ENCODE measurements around the gene SGPP1.

DNA sequence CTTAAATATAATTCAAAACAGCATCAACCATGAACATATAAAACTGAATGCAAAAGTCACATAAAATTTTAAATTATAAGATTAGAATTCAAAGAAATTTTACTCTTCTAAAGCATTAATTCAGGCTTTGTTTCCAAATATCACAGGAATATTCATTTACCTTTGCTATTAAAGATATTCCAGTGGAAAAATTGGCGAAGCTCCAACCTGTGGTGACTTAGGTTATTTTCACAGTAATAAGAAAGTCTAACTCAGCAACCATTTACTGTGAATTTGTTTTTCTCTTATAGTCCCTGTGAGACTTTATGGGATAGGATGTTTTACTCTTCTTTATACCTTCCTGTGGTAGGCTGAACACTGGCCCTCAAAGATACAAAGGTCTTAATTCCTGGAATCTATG, 89.4 kb downstream of the SGPP1 start:
- TF ChIP-seq, protein P1, sequence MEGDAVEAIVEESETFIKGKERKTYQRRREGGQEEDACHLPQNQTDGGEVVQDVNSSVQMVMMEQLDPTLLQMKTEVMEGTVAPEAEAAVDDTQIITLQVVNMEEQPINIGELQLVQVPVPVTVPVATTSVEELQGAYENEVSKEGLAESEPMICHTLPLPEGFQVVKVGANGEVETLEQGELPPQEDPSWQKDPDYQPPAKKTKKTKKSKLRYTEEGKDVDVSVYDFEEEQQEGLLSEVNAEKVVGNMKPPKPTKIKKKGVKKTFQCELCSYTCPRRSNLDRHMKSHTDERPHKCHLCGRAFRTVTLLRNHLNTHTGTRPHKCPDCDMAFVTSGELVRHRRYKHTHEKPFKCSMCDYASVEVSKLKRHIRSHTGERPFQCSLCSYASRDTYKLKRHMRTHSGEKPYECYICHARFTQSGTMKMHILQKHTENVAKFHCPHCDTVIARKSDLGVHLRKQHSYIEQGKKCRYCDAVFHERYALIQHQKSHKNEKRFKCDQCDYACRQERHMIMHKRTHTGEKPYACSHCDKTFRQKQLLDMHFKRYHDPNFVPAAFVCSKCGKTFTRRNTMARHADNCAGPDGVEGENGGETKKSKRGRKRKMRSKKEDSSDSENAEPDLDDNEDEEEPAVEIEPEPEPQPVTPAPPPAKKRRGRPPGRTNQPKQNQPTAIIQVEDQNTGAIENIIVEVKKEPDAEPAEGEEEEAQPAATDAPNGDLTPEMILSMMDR (IDR thresholded peaks at IDR 0.05; ENCODE audit: insufficient read depth, low read length) = no peak
- TF ChIP-seq POLR2AphosphoS5 (IDR thresholded peaks at IDR 0.05; ENCODE audit: low read depth) = no peak
- TF ChIP-seq, protein P2, sequence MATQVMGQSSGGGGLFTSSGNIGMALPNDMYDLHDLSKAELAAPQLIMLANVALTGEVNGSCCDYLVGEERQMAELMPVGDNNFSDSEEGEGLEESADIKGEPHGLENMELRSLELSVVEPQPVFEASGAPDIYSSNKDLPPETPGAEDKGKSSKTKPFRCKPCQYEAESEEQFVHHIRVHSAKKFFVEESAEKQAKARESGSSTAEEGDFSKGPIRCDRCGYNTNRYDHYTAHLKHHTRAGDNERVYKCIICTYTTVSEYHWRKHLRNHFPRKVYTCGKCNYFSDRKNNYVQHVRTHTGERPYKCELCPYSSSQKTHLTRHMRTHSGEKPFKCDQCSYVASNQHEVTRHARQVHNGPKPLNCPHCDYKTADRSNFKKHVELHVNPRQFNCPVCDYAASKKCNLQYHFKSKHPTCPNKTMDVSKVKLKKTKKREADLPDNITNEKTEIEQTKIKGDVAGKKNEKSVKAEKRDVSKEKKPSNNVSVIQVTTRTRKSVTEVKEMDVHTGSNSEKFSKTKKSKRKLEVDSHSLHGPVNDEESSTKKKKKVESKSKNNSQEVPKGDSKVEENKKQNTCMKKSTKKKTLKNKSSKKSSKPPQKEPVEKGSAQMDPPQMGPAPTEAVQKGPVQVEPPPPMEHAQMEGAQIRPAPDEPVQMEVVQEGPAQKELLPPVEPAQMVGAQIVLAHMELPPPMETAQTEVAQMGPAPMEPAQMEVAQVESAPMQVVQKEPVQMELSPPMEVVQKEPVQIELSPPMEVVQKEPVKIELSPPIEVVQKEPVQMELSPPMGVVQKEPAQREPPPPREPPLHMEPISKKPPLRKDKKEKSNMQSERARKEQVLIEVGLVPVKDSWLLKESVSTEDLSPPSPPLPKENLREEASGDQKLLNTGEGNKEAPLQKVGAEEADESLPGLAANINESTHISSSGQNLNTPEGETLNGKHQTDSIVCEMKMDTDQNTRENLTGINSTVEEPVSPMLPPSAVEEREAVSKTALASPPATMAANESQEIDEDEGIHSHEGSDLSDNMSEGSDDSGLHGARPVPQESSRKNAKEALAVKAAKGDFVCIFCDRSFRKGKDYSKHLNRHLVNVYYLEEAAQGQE (IDR thresholded peaks at IDR 0.05; ENCODE audit: insufficient replicate concordance, low read depth) = no peak
- TF ChIP-seq SPI1 (IDR thresholded peaks at IDR 0.05; ENCODE audit: borderline replicate concordance, low read depth) = no peak
- no peak for TF ChIP-seq GABPA (IDR thresholded peaks at IDR 0.05; ENCODE audit: low read depth)

Data from HL-60 (cell line).